Epidermal melanocyte (primary cell): ENCODE data around the gene PMM1.
"Not testable (repeated sequence)": the region's sequence is repeated elsewhere in the genome, so short reads cannot be mapped to it uniquely, and the experiment has no call there.

Source experiments
- DNase-seq: peaks from one replicate; pipeline ENCODE4 v3.0.0; 2011; ENCODE audit warnings: low spot score; ENCODE audit not compliant: insufficient read length

The PMM1 gene

DNA sequence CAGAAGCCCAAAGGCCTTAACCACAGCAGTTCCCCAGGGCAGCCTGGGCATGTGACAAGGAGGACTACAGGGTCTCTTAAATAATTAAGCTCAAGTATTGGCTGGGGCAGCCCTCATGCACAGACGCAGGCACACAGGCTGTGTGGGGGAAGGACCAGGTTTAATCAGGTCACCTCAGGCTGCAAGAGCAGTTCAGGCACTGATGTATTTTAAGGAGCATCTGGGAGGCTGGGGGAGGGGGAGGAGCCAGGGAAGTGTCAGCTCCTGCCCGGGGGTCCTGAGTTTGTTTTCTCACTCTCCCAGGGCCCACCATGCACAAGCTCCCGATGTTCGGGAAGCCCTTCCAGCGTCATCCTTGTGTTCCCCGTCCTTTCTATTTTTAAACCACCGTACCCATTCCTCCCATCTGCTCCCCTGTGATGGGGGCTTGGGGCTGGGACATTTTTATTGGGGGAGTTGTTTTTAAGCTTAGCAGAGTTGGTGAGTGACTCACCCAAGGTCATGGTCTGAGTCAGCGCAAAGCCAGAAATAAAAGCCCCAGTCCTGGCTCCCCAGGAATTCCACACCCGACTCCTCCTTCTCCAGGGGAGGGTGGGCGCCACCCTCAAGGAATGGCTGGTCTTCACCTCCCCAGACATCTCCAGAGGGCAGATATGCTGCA is 26.5 kb downstream of the PMM1 start:
- DNase-seq: no peak

DNA sequence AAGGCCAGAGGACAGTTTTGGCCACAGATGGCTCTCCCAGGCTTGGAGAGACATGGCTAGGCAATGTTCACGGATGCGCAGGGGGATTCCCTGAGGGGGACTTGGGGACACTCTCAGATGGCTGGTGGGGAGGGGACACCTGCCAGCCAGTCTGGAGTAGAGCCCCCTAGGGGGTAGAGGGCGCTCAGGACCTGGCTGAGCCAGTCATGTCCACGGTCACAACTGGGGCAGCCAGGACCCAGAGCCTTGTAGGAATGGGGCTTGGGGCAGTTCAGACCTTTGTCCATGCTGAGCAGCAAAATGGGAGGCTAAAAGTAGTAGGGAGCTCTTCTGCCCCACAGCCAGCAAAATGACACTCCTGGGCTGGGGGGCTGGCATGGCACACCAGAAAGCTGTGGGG is 27.2 kb downstream of the PMM1 start:
- no peak for DNase-seq

DNA sequence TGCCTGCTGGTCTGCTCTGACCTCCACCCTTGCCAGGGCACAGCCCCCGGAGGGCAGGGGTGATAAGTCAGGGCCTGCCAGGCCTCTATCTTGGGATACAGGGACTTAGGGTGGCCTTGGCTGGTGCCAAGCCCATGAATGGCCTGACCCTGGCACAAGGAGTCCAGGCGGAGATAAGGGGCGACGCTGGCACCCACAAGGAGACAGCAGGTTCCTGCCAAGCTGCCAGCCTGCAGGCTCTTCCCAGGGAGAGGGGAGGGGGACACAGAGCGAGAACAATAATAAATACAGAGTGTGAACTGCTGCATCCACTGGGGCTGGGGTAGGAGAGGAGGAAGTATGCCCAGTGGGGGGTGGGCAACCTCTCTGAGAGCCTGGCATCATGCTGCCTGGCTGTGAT is 27.9 kb downstream of the PMM1 start:
- DNase-seq: no peak

DNA sequence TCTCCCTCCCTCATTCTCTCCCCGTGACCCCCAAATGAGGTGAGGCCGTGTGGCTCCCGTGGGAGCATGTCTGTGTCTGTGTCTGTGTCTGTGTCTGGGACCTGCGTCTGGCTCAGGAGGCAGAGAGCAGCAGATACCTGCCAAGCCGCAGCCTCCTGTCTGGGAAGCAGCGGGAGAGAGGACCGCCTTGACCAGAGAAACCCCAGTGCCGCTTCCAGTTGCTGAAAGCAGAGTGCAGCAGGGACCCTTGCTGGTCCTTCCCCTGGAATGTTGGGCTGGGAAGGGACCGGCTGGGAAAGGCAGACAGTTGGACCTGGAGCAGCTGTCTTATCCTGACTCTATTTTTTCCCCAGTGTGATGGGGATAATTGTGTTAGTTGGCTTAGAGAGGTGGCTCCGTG is 28.3 kb downstream of the PMM1 start:
- DNase-seq: no peak

DNA sequence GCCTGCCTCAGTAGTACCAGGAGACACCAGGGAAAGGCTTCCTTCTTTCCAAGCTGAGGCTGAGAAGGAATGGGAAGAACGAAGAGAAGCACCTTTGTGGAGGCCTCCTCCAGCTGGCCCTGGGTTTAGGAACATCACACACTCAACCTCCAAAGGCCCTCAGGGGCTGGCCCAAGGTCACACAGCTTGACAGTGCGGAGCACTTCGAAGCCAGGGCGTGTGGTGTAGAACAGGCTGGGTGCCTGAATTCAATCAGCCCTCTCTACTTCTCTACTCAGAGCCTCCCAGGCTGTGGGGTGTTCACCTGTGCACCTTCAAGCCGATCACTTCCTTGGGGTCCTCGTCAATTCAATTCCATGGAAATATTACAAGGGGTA is 29.6 kb downstream of the PMM1 start:
- DNase-seq: no peak

DNA sequence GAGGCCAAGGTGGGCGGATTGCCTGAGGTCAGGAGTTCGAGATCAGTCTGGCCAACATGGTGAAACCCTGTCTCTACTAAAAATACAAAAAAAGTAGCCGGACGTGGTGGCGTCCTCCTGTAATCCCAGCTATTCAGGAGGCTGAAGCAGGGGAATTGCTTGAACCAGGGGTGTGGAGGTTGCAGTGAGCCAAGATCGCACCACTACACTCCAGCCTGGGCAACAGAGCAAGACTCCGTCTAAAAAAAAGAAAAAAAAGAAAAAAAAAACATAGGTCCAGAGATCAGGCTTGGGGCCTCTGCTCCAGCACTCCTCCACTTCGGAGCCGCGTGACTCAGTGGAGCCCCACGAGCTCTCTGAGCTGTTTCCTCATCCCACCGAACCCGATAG is 31.4 kb downstream of the PMM1 start:
- DNase-seq: not testable (repeated sequence)

DNA sequence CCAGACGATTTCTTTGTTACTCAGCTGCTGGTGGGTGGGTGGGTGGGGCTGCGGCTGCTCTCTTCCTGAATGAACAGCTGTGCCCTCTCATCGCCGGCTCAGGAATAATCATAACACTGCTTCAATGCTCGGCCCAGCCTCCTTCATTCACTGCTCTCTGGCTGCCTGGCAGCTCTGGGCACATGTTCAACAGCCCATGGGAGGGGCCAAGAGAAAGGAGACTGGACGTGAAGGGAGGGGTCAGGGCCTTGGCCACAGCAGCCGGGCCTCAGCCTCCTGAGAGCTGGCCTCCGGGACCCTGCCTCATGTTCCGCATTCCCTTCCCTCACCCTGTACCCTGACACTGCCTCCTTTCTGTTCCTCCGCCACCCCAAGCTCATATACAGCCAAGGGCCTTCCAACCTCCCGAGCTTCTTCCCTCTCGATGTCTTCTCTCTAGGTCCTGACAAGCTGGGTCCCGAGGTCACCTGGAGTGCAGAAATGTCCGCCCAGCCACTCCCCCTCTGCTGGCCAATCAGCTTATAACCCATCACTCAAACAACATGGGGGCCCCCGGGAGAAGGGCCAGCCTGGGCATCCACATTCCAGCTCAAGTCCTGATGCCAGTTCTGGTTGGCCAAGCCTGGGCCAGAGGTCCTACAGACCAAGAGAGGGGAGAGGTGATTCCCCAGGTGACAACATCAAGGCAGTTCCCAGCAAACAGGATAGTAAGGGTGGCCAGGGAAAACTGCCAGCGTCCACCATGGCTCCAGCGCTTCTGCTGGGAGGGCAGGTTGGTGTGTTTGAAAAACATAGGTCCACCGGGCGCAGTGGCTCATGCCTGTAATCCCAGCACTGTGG is 32.0 kb downstream of the PMM1 start:
- peak; percentile 79 for DNase-seq

DNA sequence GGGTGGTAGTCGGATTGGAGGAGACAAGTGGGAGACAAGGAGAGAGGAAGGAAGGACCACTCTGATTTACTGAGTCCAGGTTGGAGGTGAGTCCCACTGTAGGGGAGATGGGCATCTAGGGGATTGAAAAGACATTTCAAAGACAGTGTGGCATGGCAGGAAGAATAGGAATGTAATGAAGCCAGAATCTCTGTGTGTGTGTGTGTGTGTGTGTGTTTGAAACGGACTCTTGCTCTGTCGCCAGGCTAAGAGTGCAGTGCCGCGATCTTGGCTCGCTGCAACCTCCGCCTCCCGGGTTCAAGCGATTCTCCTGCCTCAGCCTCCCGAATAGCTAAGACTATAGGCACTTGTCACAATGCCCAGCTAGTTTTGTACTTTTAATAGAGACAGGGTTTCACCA is 33.1 kb downstream of the PMM1 start:
- no peak for DNase-seq

DNA sequence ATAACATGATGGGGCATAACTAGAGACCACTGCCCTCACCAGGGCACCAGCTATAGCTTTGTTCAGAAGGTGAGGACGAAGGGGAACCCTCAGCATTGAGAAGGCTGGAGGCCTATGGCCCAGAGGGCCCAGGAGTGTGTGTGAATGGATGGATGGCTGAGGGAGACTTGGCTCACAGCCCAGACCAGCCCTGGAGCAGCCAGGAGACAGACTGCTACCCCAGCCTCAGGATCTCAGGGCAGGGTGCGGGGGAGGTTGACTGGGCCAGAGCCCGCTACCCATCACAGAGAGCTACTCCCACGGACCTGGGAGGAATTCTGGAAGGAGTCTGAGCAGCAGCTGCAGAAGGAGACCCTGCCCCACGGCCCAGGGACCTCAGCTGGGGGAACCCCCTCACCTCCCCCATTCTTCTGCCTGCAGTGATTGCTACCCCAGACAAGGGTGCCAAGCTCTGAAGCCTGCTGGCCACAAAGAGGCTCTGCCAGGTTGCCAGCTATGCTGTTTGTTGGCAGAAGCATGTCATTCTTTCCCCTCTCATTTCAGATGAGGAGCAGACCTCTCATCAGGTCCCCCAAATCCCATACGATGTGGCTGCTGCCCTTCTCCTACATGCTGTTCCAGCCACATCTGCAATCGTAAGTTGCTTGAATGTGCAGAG is 34.2 kb downstream of the PMM1 start:
- DNase-seq: no peak

DNA sequence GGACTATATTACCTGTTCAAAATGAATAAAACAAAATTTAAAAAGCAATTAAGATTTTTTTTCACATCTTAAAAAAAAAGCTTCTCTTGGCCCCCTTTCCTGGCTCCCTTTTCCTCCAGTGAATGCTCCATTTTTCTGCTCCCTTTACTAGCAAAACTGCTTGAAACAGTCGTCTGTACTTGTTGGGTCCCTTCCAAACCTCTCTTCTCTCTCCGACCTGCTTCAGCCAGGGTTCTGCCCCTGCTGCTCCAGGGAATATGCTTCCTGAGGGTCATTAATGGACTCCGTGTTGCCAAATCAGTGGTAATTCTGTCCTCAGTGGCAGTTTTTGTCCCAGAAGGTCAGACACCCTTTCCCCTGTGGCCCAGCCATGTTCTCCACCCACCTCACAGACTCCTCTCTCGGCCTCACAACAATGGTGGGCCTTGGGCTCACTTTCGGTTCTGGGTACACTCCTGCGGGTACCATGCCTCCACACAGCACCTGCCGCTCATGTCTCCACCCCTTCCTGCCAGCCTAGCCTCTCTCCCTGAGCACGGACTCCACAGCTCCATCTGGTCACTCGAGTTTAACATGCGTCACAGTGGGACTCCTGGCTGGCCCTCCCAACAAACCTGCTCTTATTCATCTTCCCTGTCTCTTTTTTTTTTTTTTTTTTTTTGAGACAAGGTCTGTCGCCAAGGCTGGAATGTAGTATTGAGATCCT is 37.6 kb downstream of the PMM1 start:
- DNase-seq: no peak

DNA sequence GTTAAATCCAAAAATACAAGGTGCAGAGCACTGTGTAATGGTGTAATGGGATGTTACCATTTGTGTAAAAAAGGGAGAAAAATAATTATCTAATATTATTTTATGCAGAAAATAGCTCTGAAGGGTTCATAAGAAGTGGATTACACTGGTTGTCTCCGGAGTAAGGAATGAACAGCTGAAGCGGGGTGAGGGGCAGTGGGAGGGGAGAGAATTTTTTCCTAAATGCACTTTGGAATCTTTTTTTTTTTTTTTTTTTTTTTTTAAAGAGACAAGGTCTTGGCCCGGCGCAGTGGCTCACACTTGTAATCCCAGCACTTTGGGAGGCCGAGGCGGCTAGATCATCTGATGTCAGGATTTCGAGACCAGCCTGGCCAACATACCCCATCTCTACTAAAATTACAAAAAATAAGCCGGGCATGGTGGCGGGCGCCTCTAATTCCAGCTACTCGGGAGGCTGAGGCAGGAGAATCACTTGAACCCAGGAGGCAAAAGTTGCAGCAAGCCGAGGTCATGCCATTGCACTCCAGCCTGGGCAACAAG is 38.6 kb downstream of the PMM1 start:
- no peak for DNase-seq

DNA sequence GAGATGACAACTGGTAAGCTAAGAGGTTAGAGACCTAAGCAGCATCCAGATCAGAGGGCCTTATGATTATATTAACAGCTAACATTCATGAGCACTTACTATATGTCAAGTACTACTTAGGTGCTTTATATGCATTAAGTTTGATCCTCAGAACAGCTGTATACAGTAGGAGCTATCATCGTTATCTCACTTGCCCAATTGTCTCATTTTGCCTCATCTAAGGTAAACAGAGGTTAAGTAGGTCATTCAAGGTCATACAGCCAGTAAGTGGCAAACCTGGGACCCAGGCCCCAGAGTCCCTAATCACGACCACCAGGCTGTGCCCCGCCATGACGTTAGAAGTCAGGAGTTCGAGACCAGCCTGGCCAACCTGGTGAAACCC is 40.8 kb downstream of the PMM1 start:
- DNase-seq: no peak

DNA sequence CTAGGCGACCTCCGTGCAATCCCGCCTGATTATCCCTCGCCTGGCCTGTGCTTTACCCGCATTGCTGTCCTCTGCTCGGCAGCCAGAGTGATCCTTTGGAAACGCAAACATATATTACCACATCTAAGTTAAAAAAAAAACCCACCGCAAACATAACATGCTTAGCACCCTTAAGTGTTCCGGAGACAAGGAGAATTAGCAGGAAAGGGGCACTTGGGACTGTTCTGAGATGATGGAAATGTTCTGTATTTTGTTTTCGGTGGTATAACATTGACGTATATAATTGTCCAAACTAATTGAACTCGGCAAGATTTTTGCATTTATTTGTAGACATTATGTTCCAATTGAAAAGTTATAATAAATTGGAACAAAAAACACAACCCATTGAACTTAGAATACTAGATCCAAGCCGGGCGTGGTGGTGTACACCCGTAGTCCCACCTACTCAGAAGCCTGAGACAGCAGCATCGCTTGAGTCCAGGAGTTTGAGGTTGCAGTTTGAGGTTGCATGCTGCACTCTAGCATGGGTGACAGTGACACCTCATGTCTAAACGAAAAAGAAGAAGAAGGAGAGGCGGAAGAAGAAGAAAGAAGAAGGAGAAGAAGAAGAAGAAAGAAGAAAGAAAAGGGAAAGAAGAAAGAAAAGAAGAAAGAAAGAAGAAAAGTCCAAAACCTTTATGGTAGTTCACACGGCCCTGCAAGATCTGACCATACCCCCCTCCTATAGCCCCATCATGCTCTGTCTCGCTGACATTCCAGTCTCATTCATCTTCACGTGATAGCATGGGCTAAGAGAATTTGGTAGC is 44.8 kb downstream of the PMM1 start:
- DNase-seq: no peak

DNA sequence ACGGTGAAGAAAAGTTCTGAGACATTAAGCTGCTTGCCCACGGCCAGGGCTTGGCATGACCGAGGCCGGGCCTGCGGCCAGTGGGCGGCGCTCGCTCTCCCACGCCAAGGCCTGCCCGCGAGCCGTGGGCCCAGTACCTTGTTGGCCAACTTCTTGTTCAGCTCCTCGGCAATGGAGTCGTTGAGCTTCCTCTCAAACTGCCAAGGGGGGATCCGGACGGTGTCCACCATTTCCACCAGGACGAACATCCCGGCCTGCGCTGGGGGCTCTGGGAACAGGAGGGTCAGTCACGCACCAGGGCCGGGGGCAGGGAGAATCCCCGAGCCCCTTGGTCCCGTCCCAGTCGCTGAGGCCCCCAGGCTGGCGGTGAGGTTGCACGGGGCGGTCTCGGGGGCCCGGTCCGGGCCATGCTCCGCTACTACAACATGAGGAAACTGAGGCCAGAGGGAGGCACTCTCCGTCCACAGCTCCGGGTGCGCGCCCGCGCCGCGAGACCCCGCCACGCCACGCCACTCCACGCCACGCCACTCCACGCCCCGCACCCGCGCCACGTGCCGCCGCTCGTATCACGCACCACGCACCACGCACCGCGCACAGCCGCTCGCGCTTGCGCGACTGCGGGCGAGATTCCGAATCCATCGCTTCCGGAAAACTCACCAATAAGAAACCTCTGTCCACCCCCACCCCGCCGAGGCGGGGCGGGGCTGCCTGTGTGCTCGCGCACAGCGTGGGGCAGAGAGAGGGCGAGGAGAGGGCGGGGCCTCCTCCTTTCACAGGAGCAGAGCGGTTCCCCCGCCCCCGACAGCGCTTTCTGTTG is 45.6 kb downstream of the PMM1 start, which contains the start of gene POLR3H:
Gene POLR3H, minus strand, starts transcription at position 617 of the 817 bp plus-strand sequence. Its CDS starts 369 bp downstream, at position 248.
- DNase-seq: peak; percentile 97

DNA sequence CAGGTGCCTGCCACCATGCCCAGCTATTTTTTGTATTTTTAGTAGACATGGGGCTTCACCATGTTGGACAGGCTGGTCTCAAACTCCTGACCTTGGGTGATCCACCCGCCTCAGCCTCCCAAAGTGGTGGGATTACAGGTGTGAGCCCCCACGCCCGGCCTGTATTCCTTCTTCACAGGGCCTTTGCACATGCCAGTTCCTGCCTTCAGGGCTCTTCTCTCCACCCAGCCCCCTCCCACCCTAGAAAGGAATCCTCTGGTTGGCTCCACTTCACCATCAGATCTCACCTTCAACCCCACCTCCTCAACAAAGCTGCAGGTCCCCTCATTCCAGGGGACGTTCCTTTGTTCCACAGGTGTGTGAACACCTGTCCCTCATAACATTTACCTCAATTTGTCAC is 47.4 kb downstream of the PMM1 start:
- no peak for DNase-seq

DNA sequence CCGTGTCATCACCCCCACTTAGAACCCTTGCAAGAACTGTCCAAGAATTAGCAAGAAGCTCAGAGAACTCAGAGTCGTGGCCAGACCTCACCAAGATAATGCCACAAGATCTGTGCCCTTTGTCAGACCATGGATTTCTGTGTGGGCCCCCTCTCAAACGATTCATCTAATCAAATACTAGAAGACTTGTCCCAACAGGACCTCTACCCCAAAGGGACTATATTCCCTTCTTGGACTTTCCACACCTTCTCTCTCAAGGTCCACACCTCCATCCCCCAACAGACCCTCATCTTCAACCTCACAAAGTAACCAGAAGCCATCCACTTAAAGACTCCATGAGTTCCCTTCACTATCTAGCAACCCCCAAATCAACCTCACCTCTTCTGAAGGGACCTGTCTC is 48.2 kb downstream of the PMM1 start:
- no peak for DNase-seq

DNA sequence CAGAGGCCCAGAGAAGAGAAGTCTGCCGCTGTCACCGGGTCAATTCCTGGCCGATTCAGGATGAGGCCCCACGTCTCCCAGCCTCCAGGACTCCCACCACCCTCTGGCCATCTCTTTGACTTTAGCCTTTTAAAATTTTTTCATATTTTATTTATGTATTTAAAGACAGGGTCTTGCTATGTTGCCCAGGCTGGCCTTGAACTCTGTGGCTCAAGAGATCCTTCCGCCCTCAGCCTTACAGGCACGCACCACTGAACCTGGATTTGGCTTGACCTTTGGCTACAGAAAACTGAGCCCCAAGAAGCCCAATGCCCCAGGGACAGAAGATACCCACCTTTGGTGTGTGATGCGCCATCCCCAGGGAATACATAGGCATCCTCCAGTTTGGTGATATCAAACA is 49.3 kb downstream of the PMM1 start:
- DNase-seq: no peak

DNA sequence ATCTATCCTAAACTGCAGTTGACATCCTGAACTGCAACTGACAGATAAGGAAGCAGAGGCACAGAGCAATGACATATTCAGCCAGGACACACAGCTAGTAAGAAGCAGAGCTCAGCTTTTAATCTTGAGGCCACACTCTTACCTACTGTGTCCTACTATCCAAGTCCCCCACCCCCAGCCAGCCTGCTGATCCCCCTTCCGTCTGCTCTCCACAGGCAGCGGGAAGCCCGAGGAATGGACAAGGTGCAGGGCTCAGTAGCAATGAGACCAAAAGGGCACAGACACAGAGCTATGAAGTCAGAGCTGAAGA is 49.7 kb downstream of the PMM1 start:
- no peak for DNase-seq

DNA sequence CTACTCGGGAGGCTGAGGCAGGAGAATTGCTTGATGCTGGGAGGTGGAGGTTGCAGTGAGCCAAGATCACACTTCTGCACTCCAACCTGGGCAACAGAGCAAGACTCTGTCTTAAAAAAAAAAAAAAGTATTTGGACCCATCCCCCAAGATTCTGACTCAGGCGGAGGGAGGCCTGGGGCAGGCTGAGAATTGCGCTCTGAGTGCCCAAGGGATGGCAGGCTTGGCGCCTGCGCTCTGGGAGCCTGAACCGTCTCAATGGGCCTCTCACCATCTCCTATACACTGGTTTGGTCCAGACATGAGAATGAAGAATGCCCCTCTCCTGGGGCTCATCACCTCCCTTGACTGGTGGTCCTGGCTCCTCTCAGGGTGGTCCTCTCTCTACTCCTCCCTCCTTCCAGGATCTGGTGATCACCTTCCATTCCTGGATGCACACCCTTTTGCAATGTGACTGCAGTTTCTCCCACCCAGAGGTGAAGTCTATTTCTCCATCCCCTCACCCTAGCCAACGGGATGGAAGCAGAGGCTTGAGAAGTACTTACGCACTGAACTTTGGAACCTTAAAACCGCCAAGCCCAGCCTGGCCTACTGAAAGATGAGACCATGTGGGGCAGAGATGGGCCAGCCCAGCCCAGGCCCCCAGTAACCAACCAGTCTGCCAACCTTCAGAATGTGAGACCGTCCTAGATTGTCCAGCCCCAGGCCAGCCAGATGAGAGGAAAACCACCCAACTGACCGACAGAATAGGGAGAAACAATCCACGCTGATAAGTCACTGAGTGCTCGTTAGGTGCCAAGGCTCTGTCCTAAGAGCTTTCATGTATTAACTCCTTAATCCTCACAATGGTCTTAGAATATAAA is 50.3 kb downstream of the PMM1 start:
- DNase-seq: no peak
